ENCODE results near the gene PACS1.

PACS1 gene

DNA sequence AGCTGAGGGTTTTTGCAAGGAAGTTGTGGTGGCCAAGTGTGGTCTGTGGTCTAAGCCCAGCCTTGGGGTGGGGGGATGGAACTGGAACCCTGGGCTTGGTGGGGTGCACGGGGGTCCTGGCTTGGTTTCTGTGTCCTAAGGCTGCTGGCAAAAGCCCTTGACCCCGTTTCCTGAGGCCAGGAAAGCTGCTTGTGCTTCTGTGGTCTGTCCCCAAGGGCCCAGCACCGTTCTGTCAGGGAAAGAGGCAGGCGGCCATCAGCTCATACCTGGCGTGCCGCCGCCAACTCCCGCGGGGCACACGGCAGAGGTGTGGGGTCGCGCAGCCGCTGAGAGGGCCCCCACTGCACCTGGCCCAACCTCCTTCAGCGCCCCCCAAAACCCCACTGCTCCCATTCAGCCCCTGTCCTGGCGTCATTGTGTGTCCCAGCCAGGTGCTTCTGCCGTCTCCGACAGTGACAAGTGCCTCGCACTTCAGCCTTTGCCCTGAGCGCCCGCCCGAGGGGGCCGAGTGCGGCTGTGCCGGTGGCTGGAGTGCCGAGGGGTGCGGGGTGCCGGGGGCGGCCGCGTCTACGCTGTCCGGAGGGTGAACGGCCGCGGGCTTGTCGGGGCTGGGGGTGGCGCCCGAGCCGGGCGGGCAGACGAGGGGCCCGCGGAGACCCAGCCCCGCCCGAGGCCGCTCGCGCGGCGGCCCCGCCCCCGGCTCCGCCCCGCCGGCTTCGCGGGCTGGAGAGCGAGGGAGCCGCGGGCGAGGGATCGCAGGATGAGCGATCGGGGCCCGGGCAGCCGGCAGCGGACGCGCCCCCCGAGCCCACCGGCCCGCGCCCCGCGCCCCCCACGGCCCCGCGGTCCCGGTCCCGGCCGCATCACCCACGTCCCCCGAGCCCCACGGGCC, 207.6 kb downstream of the PACS1 start, which contains the start of gene CNIH2:
CNIH2 (plus strand) TSS at position 705 of the 892 bp plus-strand sequence. CDS start 282 bp downstream, outside the sequence.
- H3K4me3 ChIP-seq (ENCODE audit: low read depth, low read length): peak within 1 kb of the TSS; percentile 38
- no peak for DNase-seq (ENCODE audit: low read depth)

DNA sequence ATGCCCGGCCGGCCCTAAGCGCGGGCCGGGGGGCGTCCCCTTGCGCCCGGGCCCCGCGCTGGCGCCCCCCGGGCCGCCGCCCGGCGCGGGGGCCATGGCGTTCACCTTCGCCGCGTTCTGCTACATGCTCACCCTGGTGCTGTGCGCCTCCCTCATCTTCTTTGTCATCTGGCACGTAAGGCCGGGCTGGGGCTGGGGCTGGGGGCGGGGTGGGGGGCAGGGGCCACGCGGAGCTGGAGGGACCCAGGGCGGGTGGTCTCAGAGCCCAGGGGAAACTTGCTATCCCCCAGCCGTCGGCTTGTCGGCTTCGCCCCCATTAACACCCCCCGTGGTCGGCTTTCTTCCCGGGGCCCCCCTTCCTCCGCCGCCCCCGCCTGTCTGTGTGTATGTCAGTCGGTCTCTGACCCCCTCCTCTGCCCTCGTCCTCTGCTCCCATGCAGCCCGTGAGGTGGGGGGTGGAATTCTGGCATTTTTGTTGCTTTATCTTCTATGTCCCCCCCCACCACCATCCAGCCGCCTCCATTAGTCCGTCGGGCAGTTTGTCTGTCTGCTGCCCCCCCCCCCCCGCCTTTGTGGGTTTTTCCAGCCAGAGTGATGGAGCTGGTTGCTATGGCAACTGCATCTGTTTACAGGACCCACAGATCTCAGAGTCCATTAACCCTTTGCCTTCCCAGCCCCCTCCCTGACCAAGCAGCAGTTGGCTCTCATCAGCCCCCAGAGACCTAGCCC, 208.5 kb downstream of the PACS1 start:
- H3K4me3 ChIP-seq (ENCODE audit: low read depth, low read length): peak overlapping the region; percentile 38
- no peak for DNase-seq (ENCODE audit: low read depth)

DNA sequence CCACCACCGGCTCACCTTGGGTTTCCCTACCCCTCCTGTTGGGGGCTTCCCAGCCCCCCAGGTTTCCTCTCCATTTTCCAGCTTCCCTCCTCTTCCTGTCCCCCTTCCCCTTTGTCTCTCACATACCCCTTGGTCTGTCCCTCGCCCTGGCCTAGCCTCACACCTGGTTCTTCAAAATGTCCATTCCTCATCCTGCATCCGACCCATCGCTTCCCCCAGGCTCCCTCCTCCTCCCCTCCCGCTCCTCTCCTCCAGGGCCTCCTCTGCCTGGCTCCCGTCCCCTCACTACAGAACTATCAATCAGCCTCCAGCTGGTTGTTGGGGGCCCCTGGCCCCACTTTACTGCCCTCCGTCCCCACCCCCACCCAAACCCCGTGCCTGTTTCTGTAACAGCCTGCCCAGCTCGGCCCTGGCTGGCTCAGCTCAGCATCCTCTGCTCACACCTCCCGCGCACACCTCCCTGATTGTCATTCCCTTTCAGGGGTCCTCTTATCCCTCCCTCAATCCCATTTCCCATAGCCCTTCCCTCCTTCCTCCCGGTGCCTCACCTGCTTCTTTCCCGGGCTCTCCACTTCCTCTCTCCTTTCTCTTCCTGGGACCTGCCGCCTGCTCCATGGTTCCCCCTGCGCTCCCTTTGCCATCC, 209.1 kb downstream of the PACS1 start:
- H3K4me3 ChIP-seq (ENCODE audit: low read depth, low read length): no peak overlapping the region
- no peak for DNase-seq (ENCODE audit: low read depth)

DNA sequence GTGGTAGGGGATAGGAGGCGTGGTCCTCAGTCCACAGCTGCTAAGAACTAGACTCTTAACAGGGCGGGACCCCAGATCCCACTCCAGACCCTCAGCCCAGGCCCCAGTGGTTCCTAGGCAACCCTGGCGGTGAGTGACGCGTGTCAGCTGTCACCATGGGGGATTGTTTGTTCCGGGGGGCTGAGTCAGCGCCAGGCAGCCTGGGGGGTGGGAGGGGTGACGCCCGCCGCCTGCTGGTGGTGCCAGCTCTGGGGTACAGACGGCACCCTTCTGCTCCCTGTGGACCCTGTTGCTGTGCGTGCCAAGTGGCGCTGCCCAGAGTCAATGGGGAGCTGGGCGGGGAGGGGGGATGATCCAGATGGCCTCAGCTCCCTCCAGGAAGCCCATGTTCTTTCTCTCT, 210.4 kb downstream of the PACS1 start:
- H3K4me3 ChIP-seq (ENCODE audit: low read depth, low read length): no peak overlapping the region
- DNase-seq (ENCODE audit: low read depth): no peak

DNA sequence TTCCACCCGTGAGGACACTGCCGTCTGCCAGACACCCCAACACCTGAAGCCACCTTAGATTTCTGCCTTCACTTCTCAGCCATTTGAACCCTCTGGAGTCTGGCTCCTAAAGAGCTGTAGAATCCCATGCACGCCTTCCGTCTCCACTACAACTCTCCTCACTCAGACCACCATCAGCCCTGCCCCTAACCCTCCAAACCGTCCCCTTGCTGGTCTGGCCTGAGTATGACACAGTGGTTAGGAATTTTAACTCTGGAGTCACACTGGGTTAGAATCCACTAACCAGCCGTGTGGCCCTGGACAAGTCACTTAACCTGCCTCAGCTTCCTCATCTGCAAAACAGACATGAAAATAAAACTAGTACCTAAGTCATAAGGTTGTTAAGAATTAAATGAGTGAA, 210.9 kb downstream of the PACS1 start:
- DNase-seq (ENCODE audit: low read depth): no peak
- no peak overlapping the region for H3K4me3 ChIP-seq (ENCODE audit: low read depth, low read length)

DNA sequence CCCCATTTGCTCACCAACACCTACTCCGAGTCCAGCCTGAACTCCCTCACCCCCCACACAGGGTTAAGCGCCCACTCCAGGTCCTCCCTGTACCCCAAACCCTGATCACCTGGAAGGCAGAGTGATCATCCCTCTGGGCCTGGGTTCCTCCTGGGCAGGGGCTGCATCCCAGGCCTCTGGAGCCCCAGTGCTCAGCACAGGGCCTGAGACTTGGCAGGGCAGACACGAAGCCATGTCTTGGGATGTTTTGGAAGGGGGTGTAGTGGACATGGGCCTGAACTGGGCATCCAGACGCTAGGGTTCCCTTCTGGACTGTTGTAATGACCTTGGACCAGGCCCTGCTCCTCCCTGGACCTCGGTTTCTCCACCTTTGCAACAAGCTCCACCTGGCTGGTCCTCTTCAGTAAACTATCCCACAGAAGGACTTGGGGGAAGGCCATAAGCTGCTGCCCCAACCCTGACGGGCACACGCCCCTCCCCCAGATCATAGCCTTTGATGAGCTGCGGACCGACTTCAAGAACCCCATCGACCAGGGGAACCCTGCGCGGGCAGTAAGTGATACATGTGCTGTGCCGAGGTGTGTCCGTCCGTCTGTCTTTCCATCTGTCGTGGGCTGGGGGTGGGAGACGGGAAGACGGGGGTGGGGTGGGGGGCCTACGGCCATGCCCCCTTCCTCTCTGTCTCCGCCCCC, 211.8 kb downstream of the PACS1 start:
- no peak overlapping the region for H3K4me3 ChIP-seq (ENCODE audit: low read depth, low read length)
- DNase-seq (ENCODE audit: low read depth): no peak

DNA sequence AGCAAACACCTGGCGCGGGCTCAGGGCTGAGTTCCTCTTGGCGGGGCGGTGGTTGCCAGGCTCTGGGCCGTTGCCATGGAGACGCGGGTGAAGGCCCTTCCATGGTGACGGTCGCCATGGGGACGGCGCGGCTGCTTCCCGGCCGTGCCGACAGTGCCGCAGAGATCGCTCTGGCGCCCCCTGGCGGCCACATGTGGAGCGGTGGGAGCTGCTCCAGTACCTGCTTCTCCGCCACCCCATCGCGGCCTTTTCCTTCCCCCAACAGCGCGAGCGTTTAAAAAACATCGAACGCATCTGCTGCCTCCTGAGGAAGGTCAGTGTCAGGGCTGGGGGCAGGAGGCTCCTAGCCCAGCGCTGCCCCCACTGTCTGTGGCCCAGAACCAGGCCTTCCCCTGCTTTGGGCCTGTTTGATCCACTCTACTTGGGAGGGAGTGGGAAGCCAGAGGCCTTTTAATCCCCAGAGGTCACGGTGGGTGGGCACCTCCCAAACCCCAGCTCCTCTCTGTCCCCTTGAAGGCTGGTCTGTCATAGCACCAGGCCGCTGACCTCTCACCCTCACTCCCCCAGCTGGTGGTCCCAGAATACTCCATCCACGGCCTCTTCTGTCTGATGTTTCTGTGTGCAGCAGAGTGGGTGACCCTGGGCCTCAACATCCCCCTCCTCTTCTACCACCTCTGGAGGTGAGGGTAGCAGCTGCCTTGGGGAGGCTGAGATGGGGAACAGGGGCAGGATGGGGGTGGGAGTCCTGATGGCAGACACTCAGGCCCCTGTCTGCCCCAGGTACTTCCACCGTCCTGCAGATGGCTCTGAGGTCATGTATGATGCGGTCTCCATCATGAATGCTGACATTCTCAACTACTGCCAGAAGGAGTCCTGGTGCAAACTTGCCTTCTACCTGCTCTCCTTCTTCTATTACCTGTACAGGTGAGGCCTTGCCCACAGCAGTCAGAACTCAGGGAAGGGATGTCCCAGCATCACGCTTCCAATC, 212.7 kb downstream of the PACS1 start:
- DNase-seq (ENCODE audit: low read depth): peak; percentile 84
- no peak overlapping the region for H3K4me3 ChIP-seq (ENCODE audit: low read depth, low read length)

DNA sequence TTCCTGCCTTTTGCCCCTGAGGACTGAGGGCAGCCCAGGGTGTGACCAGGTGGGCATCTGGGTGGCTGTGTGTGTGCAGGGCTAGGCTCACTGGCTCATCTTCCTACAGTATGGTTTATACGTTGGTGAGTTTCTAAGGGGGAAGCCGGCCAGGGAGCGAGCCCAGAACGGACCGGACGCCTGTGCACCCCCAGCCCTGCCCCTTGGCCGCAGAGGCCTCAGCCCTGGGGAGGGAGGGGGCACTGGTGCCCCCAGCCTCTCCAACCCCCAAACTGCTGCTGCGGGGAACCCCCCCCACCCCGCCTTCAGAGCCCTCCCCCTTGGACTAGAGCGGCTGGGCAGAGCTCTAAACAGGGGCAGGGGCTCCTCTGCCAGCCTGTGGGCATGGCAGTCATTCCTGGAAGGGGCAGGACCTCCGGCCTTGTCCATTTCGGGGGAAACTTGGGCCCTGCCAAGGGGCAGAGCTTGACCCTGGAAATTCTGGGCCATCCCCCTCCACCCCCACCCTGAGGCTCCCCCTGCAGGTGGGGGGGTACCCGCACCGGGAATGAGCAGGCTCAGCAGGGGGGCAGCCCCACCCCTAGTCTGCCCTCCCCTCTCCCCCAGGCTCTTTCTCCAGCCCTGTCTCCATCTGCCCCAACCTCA, 213.5 kb downstream of the PACS1 start:
- H3K4me3 ChIP-seq (ENCODE audit: low read depth, low read length): no peak overlapping the region
- no peak for DNase-seq (ENCODE audit: low read depth)

DNA sequence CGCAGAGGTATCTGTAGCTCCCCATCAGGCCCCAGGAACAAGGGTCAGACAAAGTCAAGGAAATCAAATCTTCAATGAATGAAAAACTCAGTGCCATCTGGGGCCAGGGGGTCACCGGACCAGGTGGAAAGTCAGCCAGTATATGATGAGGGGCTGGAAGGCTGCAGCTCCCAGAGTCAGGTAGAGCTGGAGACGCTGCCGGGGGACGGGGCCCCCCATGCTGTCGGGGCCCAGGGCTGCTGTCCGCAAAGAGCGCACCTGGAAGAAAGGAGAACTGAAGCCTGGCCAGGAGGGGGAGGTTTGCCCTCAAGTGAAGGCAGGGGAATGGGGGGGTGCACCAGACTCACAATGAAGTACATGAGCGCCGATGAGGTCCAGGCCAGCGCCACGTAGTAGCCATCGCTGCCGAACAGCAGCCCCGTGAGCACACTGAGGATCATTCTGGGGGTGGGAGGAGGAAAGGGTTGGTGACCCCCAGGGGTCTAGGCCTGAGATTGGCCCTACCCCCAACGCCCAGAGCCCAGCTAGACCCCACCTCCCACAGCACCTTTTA, 214.5 kb downstream of the PACS1 start:
- no peak overlapping the region for H3K4me3 ChIP-seq (ENCODE audit: low read depth, low read length)
- DNase-seq (ENCODE audit: low read depth): no peak

DNA sequence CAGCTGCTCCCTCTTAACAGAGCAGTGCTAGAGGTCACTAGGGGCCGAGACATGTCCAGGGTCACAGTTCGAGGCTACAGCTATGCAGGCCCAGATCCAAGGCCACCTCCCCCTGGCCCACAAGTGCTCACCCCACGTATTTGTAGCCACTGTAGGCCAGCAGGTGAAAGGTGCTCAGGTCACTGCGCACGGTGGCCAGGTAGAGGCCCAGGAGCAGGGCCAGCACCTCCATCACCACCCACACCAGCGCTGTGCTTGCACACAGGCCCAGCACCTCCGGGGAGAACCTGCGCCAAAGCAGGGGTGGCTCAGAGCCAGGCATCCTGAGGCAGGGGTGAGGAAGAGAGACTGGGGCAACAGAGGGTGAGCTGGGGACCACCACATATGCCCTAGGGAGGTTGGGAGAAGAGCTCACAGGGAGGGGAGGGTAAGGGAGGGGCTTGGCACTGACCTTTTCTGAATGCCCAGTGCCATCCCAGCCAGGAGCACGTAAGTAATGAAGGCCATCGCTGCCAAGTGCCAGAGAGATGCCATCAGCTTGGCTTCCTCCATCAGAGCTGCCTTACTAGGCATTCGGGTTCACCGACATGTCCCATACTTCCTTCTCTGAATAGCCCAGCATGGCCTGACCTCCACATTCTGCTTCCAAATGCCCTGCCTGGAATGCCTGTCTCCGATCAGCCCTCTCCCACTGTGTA, 215.3 kb downstream of the PACS1 start:
- no peak overlapping the region for H3K4me3 ChIP-seq (ENCODE audit: low read depth, low read length)
- DNase-seq (ENCODE audit: low read depth): no peak

DNA sequence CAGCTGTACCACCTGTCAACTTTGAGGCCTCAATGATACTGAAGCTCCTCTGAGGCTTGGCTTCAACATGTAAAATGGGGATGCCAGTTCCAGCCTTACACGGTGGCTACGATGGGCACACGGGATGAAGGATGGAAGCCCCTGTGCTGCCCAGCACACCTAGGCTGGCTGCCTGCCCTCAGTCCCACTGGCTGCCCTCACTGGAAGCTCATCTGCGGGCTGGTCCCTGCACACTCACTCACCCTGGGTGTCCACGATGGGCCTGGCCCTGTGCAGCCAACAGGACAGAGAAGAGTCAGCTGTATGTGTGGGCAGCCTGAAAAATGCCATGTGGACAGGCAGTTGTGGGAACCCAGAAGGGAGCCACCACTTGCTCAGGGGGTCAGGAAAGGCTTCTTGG, 216.6 kb downstream of the PACS1 start:
- no peak for DNase-seq (ENCODE audit: low read depth)
- H3K4me3 ChIP-seq (ENCODE audit: low read depth, low read length): no peak overlapping the region

DNA sequence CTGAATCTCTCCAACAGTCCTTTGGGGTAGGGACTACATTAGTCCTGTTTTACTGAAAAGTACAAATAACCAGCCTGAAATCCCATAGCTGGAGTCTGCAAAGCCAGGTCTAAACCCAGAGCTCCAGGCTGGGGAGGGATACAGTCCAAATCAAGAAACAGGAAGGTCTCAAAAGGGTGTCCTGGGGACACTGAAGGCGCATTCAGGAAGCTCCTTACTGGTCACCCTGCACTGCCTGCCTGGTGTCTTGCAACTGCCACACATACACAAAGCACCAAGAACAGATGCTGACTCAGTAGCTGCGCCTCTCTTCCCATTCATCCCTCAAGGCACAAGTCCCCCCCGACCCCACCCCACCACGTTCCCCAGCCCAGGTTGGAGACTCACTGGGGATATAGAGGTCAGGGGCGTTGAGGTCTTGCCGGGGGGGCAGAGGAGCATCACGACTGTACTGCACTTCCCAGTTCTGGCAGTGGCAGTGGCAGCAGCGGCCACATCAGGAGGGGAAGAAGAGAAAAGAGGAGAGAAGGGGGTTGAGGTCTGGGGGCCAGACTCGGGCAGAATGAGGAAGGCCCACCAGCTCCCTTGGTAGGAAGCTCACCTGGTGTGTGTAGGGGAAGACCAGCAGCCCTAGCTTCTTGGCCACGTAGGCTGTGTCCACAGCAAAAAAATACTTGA, 217.3 kb downstream of the PACS1 start:
- no peak for DNase-seq (ENCODE audit: low read depth)
- peak overlapping the region; percentile 85 for H3K4me3 ChIP-seq (ENCODE audit: low read depth, low read length)

DNA sequence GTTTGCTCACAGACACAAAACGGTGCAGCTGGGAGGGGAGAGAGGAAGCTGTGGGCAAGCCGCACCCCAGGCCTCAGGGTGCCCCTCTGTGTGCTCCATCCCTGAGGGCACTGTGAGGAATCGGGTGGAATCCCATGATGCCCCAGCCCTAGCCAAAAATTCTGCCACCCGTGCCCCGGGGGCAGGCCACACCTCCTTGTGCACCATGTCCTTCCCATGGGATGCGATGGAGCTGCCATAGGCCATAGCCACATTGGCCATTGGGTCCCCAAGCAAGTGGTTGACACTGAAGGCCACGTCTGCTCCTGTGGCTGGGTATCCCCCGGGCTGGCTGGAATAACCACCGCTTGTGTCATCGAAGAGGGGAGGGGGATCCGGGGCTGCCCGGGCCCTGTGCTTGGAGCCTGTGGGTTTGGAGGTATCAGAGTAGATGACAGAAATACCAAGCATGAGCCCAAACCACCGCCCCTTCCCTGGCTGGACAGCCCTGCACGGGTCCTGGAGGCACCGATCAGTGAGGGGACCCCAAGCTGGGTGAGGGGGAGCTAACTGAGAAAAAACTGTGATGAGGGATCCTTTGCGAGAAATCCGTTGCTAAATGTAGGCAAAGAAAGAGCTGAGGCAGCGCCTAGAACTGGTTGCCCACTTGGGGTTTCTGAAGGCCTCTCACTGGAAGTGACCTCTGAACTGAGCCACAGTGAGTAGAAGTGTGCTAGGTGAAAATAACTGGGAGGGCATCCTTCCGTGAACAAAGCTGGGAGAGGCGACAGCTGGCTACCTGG, 218.0 kb downstream of the PACS1 start:
- no peak for DNase-seq (ENCODE audit: low read depth)

DNA sequence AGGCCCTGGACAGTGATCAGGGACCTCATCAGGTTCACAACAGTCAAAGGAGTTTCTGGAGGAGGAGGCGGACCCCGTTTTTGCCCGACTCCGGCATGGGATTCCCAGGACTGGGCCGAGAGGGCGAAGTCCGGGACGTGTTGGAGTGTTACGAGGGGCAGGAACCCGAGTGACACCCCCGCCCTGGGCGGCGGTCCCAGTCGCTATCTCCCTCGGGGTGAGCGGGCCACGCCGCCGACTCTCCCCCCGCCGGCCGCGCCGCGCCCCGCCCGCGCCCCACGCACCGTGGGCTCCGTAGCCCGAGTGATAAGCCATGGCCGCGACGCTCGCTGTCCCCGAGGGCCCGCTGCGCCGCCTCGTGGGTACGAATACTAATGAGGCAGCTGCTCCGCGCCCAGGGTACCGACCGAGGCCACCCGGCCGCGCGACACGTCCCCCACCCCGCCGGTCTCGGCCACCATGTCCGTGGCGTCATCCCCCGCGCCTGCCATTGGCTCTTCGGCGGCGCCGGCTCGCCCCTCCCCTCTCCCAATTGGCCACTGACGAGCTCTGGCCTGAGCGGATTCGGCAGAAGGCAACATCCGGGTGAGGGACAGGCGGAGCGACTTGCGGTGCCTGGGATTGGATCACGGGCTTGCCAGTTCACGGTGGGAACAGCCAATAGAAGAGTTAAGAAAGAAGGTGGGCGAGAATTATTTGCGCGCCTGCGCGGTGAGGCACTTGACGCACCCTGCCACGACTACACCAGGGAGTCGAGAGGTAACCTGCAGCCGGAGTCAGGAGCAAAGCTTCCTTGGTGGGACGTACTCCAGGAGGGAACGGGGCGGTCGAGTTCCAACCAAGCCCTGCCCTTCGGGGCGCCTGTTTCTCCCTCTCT, 218.8 kb downstream of the PACS1 start, which contains the start of gene YIF1A:
YIF1A (minus strand) TSS at position 473 of the 877 bp plus-strand sequence; CDS start at position 315, 158 bp downstream.
- peak within 1 kb of the TSS; percentile 85 for H3K4me3 ChIP-seq (ENCODE audit: low read depth, low read length)
- DNase-seq (ENCODE audit: low read depth): peak; percentile 99

More for the DNA sequence above, 218.0 kb downstream of the PACS1 start:
- H3K4me3 ChIP-seq (ENCODE audit: low read depth, low read length): peak overlapping the region; percentile 85

All from skeletal muscle cell (primary cell).